ENCODE measurements around the gene CSNK2A3. TPM values are rescaled to one million over a fixed set of nuclear protein-coding genes. Genes with fewer than 3 reads are reported as not detected.

The CSNK2A3 gene
- total RNA-seq, 1 experiment from 2014 or later, result 2.0 TPM

GRCh38 chr11:11391169-11391568 is 38.1 kb upstream of the CSNK2A3 start:
- no peak for TF ChIP-seq ZBTB33 (IDR thresholded peaks at IDR 0.05; ENCODE audit: extremely low read depth, insufficient replicate concordance, low read length)
- no peak for TF ChIP-seq SP1 (IDR thresholded peaks at IDR 0.05; ENCODE audit: low read depth)
- TF ChIP-seq ZFX (IDR thresholded peaks at IDR 0.05), result no peak
- TF ChIP-seq EZH2phosphoT487 (IDR thresholded peaks at IDR 0.05; ENCODE audit: borderline replicate concordance), result no peak
- TF ChIP-seq REST (IDR thresholded peaks at IDR 0.05; ENCODE audit: low read depth), result no peak
- TF ChIP-seq ZNF274 (IDR thresholded peaks at IDR 0.05; ENCODE audit: low read depth, low read length), result no peak
- no peak for TF ChIP-seq JUND (IDR thresholded peaks at IDR 0.05)
- no peak for TF ChIP-seq EGR1 (IDR thresholded peaks at IDR 0.05; ENCODE audit: low read depth)
- no peak for TF ChIP-seq YY1 (IDR thresholded peaks at IDR 0.05; ENCODE audit: extremely low read depth, insufficient replicate concordance, low read depth, low read length)
- TF ChIP-seq CBX3 (IDR thresholded peaks at IDR 0.05; ENCODE audit: low read depth), result no peak
- no peak for TF ChIP-seq FOSL1 (IDR thresholded peaks at IDR 0.05; ENCODE audit: low read depth)

More at GRCh38 chr11:11391169-11391568, 38.1 kb upstream of the CSNK2A3 start:
- no peak overlapping the region for H2AFZ ChIP-seq (ENCODE audit: low read depth, low read length, poor library complexity, severe bottlenecking)
- no peak overlapping the region for H3K4me3 ChIP-seq (replicated peaks in 1 of 2; ENCODE audit: low read depth in 1 of 2, low read length in 2 of 2)
- no peak overlapping the region for H3K27ac ChIP-seq (ENCODE audit: low read depth, low read length)
- ChIA-PET CTCF (no interaction called here), RAD21 (ENCODE audit: low non-redundant PET in 1 of 2, low total read pairs in 2 of 2, uncharacterized antibody in 2 of 2, unreplicated experiment in 2 of 2) (no interaction called here), POLR2A (no interaction called here)
- H4K20me1 ChIP-seq (ENCODE audit: insufficient read depth), result no peaks in the 10 kb centered on the region
- intact Hi-C loops (cut with micrococcal nuclease), result no loop called here
- peaks cover 13 to 28% of the 10 kb centered on the region in 2 experiments; a peak in 3 of 4 replicates for H3K4me1 ChIP-seq (ENCODE audit: control insufficient read depth in 1 of 2, insufficient read depth in 2 of 2, low read length in 2 of 2)
- H3K79me2 ChIP-seq (ENCODE audit: insufficient read depth, low read length), result no peaks in the 10 kb centered on the region
- ATAC-seq, result no peak
- BruUV-seq (replicated peaks), result no TSS peak
- no peak overlapping the region for H3K4me2 ChIP-seq (ENCODE audit: low read length)
- no peak for DNase-seq (ENCODE audit: low read depth, low spot score)
- no peaks in the 10 kb centered on the region for H3K36me3 ChIP-seq (ENCODE audit: control insufficient read depth in 1 of 2, insufficient read depth in 2 of 2, low read length in 2 of 2)
- H3K9me2 ChIP-seq (ENCODE audit: insufficient read depth), result no peaks in the 10 kb centered on the region
- no peaks in the 10 kb centered on the region for H3K27me3 ChIP-seq (ENCODE audit: insufficient read depth, low read length)
- no peak overlapping the region for H3K9ac ChIP-seq (ENCODE audit: low read length)
- no peaks in the 10 kb centered on the region for H3K9me3 ChIP-seq (ENCODE audit: control insufficient read depth in 1 of 2, insufficient read depth in 1 of 2, low read depth in 1 of 2, low read length in 2 of 2)
